Measurements from ENCODE around the gene HKDC1.

GRCh38 chr10:69292459-69292858, 72.3 kb downstream of the HKDC1 start:
- TF ChIP-seq EZH2phosphoT487 (IDR thresholded peaks at IDR 0.05; ENCODE audit: insufficient read depth, low read depth) (no peak), EZH2 (IDR thresholded peaks at IDR 0.05; ENCODE audit: insufficient read depth, poor library complexity, severe bottlenecking) (no peak)

Data from GM23248 (cell line).